Activated CD8-positive, alpha-beta memory T cell treated with anti-CD3 and anti-CD28 coated beads, Interleukin-2, amount 50 U/mL, for 1 hour (primary cell): Measurements from ENCODE around the gene SLC6A19.

Experiments
- DNase-seq: peaks from one replicate; pipeline ENCODE4 v3.0.0-alpha.2; 2020; ENCODE audit errors: extremely low read depth

The SLC6A19 gene

DNA sequence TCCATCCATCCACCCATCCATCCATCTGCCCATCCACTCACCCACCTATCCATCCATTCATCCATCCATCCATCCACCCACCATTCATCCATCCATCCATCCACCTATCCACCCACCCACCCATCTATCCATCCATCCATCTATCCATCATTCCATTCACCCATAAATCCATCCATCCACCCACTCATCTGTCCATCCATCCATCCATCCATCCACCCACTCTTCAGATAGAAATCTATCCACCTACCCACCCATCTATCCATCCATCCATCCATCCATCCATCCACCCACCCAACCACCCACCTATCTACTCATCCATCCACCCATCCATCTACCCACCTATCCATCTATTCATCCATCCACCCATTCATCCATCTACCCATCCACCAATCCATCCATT lies 35.0 kb upstream of the SLC6A19 start:
- DNase-seq = no peak

DNA sequence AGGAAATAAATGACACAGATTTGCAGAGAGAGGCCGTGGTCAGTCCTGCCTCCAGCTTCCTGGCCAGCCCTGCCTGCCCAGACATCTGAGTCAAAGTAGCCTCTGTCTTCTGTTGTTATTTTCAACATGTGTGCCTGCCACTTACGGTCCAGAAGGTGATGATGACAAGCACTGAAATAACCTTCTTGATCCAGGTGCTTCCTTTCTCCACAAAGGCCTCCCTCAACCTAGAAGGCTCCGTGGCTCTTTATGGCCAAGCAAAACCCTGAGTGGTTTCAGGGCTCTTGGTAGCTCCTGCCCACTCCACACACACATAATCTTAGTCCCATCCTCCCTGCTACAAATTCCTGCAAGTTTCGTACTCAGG lies 34.1 kb upstream of the SLC6A19 start:
- DNase-seq = no peak

DNA sequence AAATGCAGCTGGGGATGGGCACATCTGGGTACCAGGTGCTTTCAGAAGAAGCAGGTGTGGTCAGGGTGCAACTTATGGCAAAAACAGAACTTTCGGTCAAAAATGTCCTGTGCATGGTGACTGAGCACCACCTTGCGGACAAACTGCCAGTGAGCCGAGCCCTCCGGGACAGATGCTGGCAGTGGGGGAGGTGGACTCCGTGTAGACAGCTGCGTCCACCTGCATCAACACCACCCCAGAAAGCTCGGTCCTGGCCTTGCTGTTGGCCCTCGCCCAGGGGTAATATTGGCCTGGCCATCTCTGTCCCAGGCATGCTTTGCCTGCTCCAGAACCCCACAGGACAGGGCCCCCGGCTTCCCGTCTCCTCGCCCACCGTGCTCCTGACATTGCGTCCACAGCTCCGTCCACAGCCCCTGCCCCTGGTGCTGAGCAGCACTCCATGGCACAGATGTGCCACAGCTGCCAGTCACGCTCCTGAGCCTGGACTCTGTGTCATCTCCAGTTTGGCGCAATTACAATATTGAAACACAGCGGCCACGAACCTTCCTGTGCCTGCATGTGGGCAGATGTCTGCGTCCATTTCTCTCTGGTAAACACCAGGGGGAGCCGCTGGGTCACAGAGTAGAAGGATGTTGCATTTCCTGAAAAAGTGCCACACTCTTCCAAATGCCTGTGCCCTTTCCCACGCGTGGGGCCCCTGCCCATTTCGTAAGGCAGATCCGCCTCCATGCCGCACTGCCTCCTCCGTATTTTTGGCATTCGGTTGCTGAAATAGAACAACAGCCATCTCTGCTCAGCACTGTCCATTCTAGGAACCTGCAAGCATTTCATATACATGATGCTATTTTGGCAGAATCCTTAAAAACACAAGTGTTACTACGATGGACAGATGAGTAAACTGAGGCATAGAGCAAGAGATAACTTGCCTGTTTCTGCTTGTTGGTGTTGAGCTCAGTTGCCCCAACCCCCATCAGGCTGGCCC lies 33.4 kb upstream of the SLC6A19 start:
- peak; percentile 45 for DNase-seq

DNA sequence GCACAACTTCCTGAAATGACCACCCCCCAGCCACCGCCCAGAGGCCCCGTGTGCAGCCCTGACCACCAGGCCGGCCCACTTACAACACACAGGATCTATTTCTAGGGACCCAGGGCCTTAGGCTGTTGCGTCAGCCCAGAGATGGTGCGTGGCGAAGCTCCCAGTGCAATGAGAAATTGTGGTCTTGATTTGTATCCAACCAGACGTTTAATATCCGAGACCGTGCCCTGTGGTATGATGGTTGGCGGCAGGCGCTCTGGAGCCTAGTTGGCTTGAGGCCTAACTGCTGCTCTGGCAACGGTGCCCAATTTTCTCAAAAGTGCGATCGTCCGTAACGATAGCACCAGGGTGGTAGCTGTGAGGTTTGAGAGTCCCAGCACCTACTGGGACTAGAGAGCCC lies 32.6 kb upstream of the SLC6A19 start:
- DNase-seq = no peak

- no peak for DNase-seq
Measured at GRCh38 chr5:1169211-1170115, 31.9 kb upstream of the SLC6A19 start.

GRCh38 chr5:1171340-1171941 lies 30.0 kb upstream of the SLC6A19 start:
- DNase-seq = no peak

- DNase-seq = no peak
Measured at GRCh38 chr5:1172007-1172581, 29.3 kb upstream of the SLC6A19 start.

DNA sequence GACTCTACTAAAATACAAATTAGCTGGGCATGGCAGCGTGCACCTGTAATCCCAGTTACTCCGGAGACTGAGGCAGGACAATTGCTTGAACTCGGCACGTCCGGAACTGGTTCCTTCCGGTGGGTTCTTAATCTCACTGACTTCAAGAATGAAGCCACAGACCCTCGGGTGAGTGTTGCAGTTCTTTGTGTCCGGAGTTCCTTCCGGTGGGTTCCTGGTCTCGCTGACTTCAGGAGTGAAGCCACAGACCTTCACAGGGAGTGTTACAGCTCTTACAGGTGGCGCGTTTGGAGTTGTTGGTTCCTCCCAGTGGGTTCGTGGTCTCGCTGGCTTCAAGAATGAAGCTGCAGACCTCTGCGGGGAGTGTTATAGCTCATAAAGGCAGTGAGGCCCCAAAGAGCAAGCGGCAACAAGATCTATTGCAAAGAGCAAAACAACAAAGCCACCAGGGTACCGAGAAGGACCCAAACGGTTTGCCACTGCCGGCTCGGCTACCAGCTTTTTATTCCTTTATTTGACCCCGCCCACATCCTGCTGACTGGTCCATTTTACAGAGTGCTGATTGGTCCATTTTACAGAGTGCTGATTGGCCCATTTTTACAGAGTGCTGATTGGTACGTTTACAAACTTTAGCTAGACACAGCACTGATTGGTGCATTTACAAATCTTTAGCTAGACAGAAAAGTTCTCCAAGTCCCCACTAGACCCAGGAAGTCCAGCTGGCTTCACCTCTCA lies 28.6 kb upstream of the SLC6A19 start:
- DNase-seq = no peak

DNA sequence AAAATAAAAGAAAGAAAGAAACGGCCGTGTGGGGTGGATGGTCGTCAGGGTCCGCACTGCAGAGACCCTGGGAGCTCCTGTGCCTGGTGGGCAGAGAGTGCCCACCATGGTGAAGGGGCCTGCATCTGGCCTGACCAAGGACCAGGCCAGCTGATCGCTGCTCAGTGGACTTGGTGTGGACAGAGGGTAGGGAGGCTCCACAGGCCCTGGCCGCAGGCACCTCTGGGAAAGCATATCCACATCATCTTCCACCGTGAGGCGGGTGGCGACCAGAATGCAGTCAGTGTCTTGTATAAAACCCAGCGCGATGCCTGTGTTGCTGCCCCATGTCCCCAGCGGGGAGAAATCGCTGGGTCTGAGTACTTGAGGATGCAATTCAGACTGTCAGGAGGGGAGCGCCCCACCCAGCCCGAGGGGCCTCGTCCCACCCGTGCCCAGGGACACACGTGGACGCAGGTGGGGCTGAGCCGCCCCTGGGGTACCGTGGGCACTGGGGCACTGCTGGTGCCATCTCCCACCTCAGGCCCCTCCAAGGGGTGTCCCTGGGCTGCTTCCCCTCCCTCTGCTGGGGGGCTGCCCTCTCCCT lies 27.8 kb upstream of the SLC6A19 start:
- DNase-seq = no peak

DNA sequence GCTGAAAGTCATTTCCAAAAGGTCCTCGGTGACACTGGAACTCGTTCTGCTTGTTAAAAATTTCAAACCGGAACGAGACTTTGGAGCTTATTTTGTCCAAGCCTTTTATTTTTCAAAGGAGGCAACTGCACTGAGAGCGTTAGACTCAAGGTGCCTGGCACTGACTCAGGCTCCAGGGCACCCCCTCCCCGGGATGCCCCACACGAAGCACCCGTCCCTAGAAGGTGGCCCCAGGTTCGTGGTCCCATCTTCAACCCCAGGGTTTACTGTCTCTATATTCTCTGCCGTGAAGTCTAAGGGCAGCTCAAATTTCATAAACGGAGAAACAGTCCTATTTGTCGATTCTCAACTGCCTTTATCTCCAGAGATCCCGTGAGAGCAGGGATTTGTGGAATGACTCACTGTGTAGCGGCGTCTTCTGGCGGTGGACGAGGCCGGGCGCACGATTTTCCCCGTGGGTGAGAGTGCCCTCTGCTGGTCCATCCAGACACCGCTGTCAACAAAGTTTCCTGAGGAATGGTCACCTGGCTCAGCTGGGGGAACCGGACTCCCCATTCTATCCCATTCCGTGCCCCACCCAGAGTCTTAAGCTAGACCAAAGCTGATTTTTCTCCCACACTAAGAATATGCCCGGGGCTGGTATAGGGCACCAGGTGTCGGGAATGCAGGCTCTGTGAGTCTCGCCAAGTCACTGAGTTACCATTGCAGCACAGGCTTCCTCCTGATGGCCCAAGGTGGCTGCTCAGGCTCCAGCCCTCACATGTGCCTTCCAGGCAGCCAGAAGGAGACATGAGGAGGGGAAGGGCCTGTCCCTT lies 27.1 kb upstream of the SLC6A19 start:
- no peak for DNase-seq

DNA sequence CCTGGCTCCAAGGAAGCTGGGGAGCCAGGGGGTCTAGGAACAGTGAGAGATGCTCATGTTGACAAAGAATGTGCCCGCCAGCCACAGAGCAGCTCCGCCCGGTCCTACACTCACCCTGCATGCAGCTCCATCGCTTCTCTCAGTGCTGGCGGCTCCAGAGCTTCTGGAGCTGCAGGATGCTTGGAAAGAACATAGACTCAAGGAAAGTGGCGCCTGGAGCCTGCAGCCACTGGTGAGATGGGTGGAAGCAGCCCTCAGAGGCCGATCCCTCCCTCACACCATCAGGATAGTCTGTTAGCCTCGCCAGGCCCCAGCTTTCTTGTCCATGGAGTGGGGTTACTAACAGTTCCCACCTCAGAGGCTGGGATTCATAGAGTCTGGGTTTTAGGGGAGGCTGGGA lies 26.4 kb upstream of the SLC6A19 start:
- no peak for DNase-seq

- DNase-seq = no peak
Measured at GRCh38 chr5:1175801-1176472, 25.5 kb upstream of the SLC6A19 start.

DNA sequence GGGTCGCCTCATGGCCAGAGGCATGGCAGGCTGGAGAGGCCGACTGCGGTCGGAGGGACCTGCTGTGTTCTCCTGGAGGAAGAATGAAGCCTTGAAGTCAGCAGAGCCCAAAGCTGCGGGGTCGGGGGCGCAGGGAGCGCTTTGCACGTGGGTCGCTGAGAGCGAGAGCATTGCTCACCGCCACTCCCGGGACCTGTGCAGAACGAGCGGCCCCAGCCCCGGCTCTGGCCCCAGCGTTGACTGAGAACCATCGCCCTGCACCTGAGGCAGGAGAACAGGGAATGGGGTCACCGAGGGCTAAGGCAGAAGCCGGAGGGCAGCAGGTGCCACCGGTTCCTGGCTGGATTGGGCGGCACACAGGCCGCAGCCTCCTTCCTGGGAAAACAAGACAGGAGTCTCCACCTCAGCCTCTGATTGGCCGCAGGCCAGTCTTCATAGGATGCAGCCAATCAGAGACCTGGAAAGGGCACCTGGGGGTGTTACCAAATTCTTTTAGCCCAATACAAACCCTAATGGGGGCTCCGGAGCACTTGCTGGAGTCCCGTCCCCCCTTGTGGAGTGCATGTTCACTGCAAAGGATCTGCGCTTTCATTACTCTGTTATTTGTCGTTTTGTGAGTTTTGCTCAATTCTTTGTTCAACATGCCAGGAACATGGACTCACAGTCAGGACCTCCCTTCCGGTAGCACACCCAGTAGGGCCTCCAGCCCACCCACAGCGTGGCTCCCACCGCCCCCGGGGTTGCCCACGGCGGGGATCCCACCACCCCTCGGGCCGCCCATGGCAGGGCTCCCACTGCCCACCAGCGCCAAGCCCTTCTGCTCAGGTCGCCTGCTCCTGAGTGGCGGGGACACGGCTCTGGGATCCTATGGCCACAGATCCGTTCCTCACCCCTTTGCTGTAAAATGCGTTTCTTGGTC lies 24.7 kb upstream of the SLC6A19 start:
- DNase-seq = no peak

DNA sequence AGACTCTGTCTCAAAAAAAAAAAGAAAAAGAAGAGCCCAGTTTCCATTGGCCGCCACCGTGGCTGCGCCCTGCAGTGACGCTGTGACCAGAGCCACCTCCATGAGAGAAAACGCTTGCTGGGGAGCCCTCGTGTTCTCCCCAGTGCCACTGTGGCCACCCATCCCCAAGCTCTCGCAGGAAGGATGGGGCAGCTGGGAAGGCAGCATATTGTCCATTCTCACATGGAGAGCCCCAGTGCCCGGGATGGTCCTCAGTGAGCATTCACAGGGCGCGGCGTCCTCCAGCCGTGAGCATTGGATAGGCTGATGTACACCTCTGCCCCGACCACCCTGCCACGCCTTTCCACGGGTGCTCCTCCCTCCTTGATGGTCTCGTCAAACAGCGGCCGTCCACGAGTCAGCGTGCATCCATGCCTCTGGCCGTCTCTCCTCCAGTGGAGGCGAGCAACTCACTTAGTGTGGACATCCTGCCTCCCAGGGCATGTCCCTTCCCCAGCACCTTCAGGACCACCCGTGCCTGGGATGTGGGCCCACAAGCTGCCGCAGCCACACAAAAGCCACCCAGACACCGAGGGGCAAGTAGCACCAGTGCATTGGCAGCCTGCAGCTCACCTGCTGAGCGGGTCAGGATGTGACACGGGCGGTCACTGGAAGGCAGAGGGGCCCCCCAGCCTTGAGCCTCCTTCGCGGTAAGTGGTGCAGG lies 23.4 kb upstream of the SLC6A19 start:
- DNase-seq = no peak

DNA sequence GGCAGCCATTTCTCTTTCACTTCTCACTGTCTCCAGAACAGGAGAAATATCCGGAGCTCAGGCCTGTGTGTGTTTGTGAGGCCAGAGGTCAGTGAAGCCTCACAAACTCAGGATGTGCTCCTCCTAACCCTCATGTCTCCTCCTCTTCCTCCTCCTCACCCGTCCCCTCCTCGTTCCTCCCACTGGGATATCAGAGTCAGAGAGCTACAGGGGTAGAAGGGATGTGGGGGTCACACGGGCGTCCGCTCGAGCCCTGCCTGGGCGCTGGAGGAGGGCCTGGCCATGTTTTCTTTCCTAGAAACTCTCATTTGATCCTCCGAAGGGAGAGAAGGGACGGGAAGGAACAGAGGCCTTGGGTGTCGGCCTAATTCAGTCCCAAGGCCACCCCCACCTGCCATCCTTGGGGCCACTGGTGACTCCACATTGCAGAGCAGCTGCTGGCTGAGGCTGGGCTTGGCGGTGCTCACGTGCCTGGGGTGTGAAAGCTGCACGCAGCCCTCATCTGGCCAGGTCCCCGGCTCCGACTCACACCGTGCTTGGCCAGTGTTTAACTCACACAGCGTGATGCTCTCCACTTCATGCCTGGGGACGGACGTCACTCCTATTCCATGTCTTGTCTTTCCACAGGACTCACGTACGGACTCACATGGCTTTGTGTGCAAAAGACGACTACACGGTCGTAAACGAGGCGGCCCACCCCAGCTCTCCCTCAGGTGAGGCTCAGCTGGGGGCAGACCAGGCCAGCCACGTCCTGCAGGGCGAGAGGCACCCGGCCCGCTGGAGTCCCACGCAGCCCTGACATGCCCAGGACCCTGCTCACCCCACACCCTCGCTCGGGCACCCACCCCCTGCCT lies 22.6 kb upstream of the SLC6A19 start:
- DNase-seq = no peak

- DNase-seq = no peak
Measured at GRCh38 chr5:1179383-1179715, 22.0 kb upstream of the SLC6A19 start.

- no peak for DNase-seq
Measured at GRCh38 chr5:1180096-1180495, 21.3 kb upstream of the SLC6A19 start.
